GM06990 (cell line): ENCODE results near the gene MPHOSPH9.

Source experiments
- DNase-seq: peaks from one replicate; pipeline ENCODE4 v3.0.0-alpha.2; 2011; ENCODE audit not compliant: insufficient read length; ENCODE audit errors: extremely low read depth
- H3K27me3 ChIP-seq: replicated peaks from 2 replicates; pipeline ENCODE4 v1.6.0; 2011; ENCODE audit warnings: low read length; ENCODE audit not compliant: control insufficient read depth, insufficient read depth
- H3K36me3 ChIP-seq: 2 replicates; pipeline ENCODE4 v1.5.1; 2011; ENCODE audit warnings: low read length; ENCODE audit not compliant: control insufficient read depth, insufficient read depth
- H3K4me3 ChIP-seq: replicated peaks from 2 replicates; pipeline ENCODE4 v1.5.1; 2011; ENCODE audit warnings: low read depth, mild to moderate bottlenecking, control low read depth, low read length
- TF ChIP-seq, protein P1 (sequence below): IDR thresholded peaks from 2 replicates; pipeline ENCODE4 v1.5.1; 2011; ENCODE audit warnings: low read length, control low read depth, mild to moderate bottlenecking, inconsistent platforms; ENCODE audit not compliant: insufficient read depth, poor library complexity, severe bottlenecking

Gene MPHOSPH9

DNA sequence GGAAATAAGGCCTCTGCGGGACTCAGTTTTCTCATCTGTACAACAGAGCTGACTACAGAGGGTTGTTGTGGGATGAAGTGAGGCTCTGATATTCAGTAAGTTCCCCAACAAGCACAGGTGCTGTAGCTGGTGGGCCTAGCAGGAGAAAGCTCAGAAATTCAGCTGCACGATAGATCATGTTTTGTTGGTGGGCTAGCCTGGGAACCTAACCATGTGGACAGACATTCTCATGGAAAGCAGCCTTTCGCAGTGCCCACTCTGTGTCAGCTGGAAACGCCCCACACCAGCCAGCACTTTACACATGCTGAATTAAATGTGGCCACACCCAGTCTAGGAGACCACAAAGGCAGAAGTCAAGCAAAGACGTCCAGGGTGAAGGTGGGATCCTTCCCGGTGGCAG lies 98.1 kb downstream of the MPHOSPH9 start:
- Histone ChIP-seq H3K27me3 (no peaks in the 10 kb centered on the region), H3K36me3 (no peaks in the 10 kb centered on the region), H3K4me3 (no peak overlapping the region)
- TF ChIP-seq, protein P1, sequence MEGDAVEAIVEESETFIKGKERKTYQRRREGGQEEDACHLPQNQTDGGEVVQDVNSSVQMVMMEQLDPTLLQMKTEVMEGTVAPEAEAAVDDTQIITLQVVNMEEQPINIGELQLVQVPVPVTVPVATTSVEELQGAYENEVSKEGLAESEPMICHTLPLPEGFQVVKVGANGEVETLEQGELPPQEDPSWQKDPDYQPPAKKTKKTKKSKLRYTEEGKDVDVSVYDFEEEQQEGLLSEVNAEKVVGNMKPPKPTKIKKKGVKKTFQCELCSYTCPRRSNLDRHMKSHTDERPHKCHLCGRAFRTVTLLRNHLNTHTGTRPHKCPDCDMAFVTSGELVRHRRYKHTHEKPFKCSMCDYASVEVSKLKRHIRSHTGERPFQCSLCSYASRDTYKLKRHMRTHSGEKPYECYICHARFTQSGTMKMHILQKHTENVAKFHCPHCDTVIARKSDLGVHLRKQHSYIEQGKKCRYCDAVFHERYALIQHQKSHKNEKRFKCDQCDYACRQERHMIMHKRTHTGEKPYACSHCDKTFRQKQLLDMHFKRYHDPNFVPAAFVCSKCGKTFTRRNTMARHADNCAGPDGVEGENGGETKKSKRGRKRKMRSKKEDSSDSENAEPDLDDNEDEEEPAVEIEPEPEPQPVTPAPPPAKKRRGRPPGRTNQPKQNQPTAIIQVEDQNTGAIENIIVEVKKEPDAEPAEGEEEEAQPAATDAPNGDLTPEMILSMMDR = no peak
- DNase-seq = no peak

DNA sequence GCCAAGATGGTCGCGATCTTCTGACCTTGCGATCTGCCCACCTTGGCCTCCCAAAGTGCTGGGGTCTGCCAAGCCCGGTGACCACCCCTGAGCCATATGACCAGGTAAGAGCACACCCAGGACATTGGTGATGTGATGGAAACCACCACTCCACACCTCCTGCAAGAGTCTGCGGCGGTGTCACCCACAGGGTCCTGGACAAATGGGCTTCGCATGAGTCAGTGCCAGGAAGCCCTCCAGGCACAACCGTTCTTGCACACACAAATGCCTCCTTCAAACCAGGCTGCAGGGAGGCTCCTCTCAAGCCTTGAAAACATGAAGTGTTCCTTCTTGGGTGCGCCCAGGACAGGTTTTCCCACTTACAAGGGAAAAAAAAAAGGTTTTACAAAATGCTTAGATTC lies 98.7 kb downstream of the MPHOSPH9 start:
- TF ChIP-seq, protein P1 = no peak
- no peaks in the 10 kb centered on the region for H3K27me3 ChIP-seq
- no peak for DNase-seq
- no peak overlapping the region for H3K4me3 ChIP-seq
- no peaks in the 10 kb centered on the region for H3K36me3 ChIP-seq

DNA sequence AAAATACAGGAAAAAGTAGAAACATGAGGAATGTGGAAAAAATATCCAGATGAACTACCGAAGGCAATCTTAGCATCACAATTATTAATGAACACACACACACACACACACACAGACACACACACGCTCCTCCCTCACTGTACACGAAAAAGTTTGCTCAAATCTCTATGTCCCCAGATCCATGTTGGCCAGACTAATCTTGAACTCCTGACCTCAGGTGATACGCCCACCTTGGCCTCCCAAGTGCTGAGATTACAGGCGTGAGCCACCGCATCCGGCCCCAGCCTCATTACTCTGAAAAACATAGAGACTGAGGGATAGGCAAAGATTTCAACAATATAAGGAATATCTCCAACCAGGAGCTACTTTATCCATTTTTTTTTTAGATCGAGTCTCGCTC lies 99.2 kb downstream of the MPHOSPH9 start:
- Histone ChIP-seq H3K36me3 (no peaks in the 10 kb centered on the region), H3K27me3 (no peaks in the 10 kb centered on the region), H3K4me3 (no peak overlapping the region)
- no peak for DNase-seq
- TF ChIP-seq, protein P1 = no peak

DNA sequence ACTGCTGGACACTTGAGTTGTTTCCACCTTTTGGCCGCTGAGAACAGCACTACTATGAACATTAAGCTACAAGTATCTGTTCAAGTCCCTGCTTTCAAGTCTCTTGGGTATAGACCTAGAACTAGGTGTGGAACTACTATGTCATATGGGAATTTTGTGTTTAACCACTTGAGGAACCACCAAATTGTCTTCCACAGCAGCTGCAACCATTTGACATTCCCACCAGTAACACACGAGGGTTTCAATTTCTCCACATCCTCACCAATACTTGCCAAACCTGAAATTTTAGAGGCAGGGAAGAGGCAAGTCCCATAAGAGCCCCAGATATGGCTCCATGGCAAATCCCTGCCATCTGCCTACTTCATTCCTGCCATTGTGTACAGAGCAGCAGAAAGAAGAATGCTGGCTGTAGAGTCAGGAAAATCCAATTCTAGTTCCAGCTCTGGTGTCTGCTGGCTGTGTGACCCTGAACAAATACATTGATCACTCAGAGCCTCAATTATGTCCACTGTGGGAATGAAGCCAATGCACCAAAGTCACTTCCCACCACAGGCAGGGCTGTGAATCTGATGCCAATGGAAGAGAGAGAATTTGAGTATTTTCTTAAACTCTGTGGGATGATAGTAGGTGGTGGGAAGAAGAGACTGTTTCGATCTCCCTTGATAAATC lies 99.9 kb downstream of the MPHOSPH9 start:
- Histone ChIP-seq H3K4me3 (no peak overlapping the region), H3K36me3 (no peaks in the 10 kb centered on the region), H3K27me3 (no peaks in the 10 kb centered on the region)
- DNase-seq = no peak
- TF ChIP-seq, protein P1 = no peak

DNA sequence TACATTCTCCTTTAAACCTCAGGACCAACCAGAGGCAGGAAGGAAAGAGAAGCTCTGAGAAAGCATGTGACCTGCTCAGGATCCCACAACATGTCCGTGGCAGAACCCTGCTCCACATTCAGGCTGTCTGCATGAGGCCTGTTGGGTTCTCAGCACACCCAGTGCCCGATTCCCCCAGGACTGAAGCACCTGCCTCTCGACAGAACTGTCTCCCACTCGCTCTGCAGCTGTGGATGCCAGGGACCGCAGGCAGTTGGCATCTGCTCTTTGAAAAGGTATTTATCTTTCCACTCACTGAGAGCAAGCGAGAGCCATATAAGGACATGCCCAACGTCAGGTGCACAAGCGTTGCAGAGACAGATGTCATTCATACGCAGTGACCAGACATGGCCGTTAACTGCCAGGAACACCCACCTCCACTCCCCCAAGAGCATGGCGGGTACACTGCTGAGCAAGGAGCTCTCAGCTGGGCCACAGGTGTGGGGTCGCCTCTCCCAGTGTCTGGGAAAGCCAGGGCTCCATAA lies 101.0 kb downstream of the MPHOSPH9 start:
- Histone ChIP-seq H3K36me3 (no peaks in the 10 kb centered on the region), H3K27me3 (no peaks in the 10 kb centered on the region), H3K4me3 (no peak overlapping the region)
- no peak for DNase-seq
- TF ChIP-seq, protein P1 = no peak
